Heart left ventricle (tissue), 13 donors: ENCODE measurements around the gene NXF1.

ENCODE experiments used
- CTCF ChIP-seq, 12 donors: fragments of 200-600 bp; sonication (generic) in 4 of 12; IDR thresholded peaks; one replicate each; pipeline versions ENCODE4 v1.5.0 to v1.8.0; 2018 to 2022; ENCODE audit warnings: antibody characterized with exemption in 12 of 12, mild to moderate bottlenecking in 5 of 12
- POLR2A ChIP-seq, 2 donors: fragments of 450-650 bp; IDR thresholded peaks; one replicate each; pipeline ENCODE4 v1.6.1; 2017; ENCODE audit warnings: antibody characterized with exemption in 2 of 2, mild to moderate bottlenecking in 2 of 2, moderate library complexity in 2 of 2
- donor health status: ischemic (EF 13 %, LVEDD 7.1; RV severe dilation, severe dysfunction).
- donor health status: DM: no; HTN: yes; CAD: no.
- donor health status: DM: no; HTN: no; CAD: no.
- donor health status: ischemic (EF 25% LVEDD 6.9; RV normal size, moderate dysfunction).
- donor health status: ischemic (EF 25% LVEDD 5.7; RV mildly dilated, moderate dysfunction).
- donor health status: ischemic (EF 35%, LVEDD 5.7; RV mildly dilated, moderate dysfunction).
- donor health status: nonischemic (EF 11% LVEDD 7.7; RV severe dilation, severe dysfunction).
- donor health status: DM: yes; HTN: yes; CAD: no.
- donor health status: PGD.
- donor health status: ischemic (EF 29% LVEDD 5.4; RV normal size, mild dysfunction).
- donor health status: nonischemic (EF 23%, LVEDD 6.1; RV moderate dilation, normal function).

- no peak for TF ChIP-seq CTCF (IDR thresholded peaks at IDR 0.05)
- no peak for TF ChIP-seq POLR2A (IDR thresholded peaks at IDR 0.05)
These were observed 11.3 kb upstream of the NXF1 start for GRCh38 chr11:62816557-62816956.
